Peyer's patch (tissue), 4 donors: ENCODE results near the gene VWF.

Source experiments
- CTCF ChIP-seq, 6 experiments: fragments of 450-650 bp in 4 of 6; fragments of 200-600 bp in 2 of 6; sonication (generic) in 1 of 6; IDR thresholded peaks; one replicate each; pipeline ENCODE4 v1.5.1; 2017 to 2019; ENCODE audit warnings: antibody characterized with exemption in 6 of 6, mild to moderate bottlenecking in 3 of 6, moderate library complexity in 1 of 6
- POLR2A ChIP-seq, 2 donors: fragments of 450-650 bp; IDR thresholded peaks; one replicate each; pipeline ENCODE4 v1.5.1; 2017; ENCODE audit warnings: antibody characterized with exemption in 2 of 2, mild to moderate bottlenecking in 2 of 2, moderate library complexity in 2 of 2

DNA sequence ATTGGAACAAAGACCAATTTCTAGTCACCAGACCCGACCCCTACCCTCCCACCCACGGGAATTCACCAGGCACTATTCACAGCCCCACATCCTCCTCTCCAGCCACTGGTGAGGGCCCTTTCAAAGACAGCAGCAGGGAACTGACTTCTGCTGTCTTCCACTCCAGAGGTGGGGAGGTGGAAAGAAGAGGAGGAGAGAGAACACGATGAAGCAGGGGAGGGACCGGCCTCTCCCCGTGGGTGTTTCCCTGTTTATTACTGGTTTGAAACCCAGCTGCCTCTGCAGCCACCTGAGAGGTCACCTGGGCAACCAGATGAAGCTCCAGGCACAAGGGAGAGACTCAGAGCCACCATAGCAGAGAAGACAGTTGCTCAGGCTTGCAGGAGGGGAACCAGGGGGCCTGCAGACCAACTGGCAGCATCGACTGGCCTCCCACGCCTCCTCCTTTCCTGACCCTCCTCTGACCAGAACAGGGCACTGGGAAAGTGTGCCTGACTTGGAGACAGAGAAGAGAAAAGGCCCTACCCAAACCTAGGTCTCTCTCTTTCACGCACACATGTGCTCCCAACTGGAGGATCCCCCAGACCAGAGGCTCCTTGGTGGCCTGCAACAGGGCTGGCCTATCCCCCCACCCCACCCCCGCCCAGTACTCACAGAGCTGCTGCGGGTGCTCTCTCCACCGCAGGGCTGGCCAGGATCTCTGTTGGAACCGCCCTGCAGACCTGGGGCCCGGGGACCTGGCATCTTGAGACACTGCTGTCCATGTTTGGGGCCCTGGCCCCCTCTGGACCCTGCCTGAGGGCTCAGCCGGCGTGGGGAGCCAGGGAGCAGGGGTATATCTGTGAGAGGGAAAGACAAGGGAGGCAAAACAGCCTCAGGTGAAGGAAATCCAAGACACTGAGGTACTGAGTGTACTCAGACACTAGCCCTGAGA, 202.2 kb downstream of the VWF start:
- no peak for TF ChIP-seq CTCF (IDR thresholded peaks at IDR 0.05)
- TF ChIP-seq POLR2A (IDR thresholded peaks at IDR 0.05): no peak
